Thyroid gland (tissue), 4 donors: ENCODE measurements around the gene UBAP2.

Experiments used
- POLR2A ChIP-seq, 2 donors: fragments of 450-650 bp; IDR thresholded peaks; one replicate each; pipeline ENCODE4 v1.6.1; 2017; ENCODE audit warnings: antibody characterized with exemption in 2 of 2, mild to moderate bottlenecking in 2 of 2, moderate library complexity in 1 of 2
- TF ChIP-seq, protein P1 (sequence below), 6 experiments: fragments of 200-600 bp in 3 of 6; fragments of 450-650 bp in 3 of 6; sonication (generic) in 3 of 6; IDR thresholded peaks; one replicate each; pipeline ENCODE4 v1.5.1; 2016 to 2019; ENCODE audit warnings: antibody characterized with exemption in 6 of 6, mild to moderate bottlenecking in 2 of 6, inconsistent platforms in 1 of 6, moderate library complexity in 1 of 6

DNA sequence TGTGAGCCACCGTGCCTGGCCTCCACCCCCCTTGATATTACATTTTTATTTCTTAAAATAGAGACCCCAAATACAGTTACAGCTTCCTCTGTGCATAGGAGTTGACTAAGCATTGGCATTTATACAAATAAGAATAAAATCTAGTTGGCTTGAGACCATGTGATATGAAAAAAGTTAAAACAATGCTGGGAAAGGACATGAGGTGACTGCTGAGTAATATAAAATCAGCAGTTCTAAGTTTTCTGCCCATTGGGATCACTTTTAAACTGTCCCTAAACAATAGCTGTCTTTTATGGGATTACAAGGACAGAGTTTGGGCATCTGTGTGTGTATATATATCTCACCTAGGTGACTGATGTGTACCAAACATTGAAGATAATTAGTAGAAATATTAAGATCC is 135.1 kb downstream of the UBAP2 start:
- no peak for TF ChIP-seq POLR2A (IDR thresholded peaks at IDR 0.05)
- TF ChIP-seq, protein P1, sequence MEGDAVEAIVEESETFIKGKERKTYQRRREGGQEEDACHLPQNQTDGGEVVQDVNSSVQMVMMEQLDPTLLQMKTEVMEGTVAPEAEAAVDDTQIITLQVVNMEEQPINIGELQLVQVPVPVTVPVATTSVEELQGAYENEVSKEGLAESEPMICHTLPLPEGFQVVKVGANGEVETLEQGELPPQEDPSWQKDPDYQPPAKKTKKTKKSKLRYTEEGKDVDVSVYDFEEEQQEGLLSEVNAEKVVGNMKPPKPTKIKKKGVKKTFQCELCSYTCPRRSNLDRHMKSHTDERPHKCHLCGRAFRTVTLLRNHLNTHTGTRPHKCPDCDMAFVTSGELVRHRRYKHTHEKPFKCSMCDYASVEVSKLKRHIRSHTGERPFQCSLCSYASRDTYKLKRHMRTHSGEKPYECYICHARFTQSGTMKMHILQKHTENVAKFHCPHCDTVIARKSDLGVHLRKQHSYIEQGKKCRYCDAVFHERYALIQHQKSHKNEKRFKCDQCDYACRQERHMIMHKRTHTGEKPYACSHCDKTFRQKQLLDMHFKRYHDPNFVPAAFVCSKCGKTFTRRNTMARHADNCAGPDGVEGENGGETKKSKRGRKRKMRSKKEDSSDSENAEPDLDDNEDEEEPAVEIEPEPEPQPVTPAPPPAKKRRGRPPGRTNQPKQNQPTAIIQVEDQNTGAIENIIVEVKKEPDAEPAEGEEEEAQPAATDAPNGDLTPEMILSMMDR (IDR thresholded peaks at IDR 0.05) = no peak
